HEK293 (cell line): ENCODE measurements around the gene BICRAL.

Source experiments
- FEZF1 ChIP-seq: fragments of 450-650 bp; formaldehyde crosslinking; IDR thresholded peaks from 2 replicates; pipeline ENCODE4 v1.5.1; 2016; ENCODE audit warnings: missing biosample characterization, missing genetic modification characterization
- KLF16 ChIP-seq: fragments of 450-650 bp; formaldehyde crosslinking; IDR thresholded peaks from 2 replicates; pipeline ENCODE4 v1.5.1; 2017; ENCODE audit warnings: missing biosample characterization, missing genetic modification characterization
- KLF7 ChIP-seq: fragments of 450-650 bp; formaldehyde crosslinking; IDR thresholded peaks from 2 replicates; pipeline ENCODE4 v1.5.1; 2016; ENCODE audit warnings: missing biosample characterization, missing genetic modification characterization, borderline replicate concordance
- PRDM1 ChIP-seq: fragments of 450-650 bp; formaldehyde crosslinking; IDR thresholded peaks from 2 replicates; pipeline ENCODE4; 2016; ENCODE audit warnings: missing biosample characterization, missing genetic modification characterization
- REPIN1 ChIP-seq: fragments of 450-650 bp; formaldehyde crosslinking; IDR thresholded peaks from 2 replicates; pipeline ENCODE4 v1.5.1; 2017; ENCODE audit warnings: missing biosample characterization, missing genetic modification characterization, low read depth
- SCRT1 ChIP-seq: fragments of 450-650 bp; formaldehyde crosslinking; IDR thresholded peaks from 2 replicates; pipeline ENCODE4 v1.5.1; 2016; ENCODE audit warnings: missing biosample characterization, missing genetic modification characterization, borderline replicate concordance
- SCRT2 ChIP-seq: fragments of 450-650 bp; formaldehyde crosslinking; IDR thresholded peaks from 2 replicates; pipeline ENCODE4 v1.5.1; 2016; ENCODE audit warnings: missing biosample characterization, missing genetic modification characterization
- SP2 ChIP-seq: fragments of 450-650 bp; formaldehyde crosslinking; IDR thresholded peaks from 2 replicates; pipeline ENCODE4 v1.5.1; 2016; ENCODE audit warnings: missing biosample characterization, missing genetic modification characterization
- SP7 ChIP-seq: fragments of 450-650 bp; formaldehyde crosslinking; IDR thresholded peaks from 2 replicates; pipeline ENCODE4 v1.5.1; 2016; ENCODE audit warnings: missing biosample characterization, missing genetic modification characterization
- ZFP41 ChIP-seq: fragments of 450-650 bp; formaldehyde crosslinking; IDR thresholded peaks from 2 replicates; pipeline ENCODE4 v1.5.1; 2016; ENCODE audit warnings: missing biosample characterization, missing genetic modification characterization, borderline replicate concordance
- ZNF157 ChIP-seq: fragments of 450-650 bp; formaldehyde crosslinking; IDR thresholded peaks from 2 replicates; pipeline ENCODE4 v1.5.1; 2016; ENCODE audit warnings: missing biosample characterization, missing genetic modification characterization
- ZNF169 ChIP-seq: fragments of 450-650 bp; formaldehyde crosslinking; IDR thresholded peaks from 2 replicates; pipeline ENCODE4 v1.5.1; 2016; ENCODE audit warnings: missing biosample characterization, missing genetic modification characterization
- ZNF24 ChIP-seq: fragments of 450-650 bp; formaldehyde crosslinking; IDR thresholded peaks from 2 replicates; pipeline ENCODE4 v1.5.1; 2016; ENCODE audit warnings: missing biosample characterization, missing genetic modification characterization
- ZNF266 ChIP-seq: fragments of 450-650 bp; formaldehyde crosslinking; IDR thresholded peaks from 2 replicates; pipeline ENCODE4 v1.5.1; 2016; ENCODE audit warnings: missing biosample characterization, missing genetic modification characterization, low read depth
- ZNF423 ChIP-seq: fragments of 450-650 bp; formaldehyde crosslinking; IDR thresholded peaks from 2 replicates; pipeline ENCODE4 v1.5.1; 2016; ENCODE audit warnings: missing biosample characterization, missing genetic modification characterization
- ZNF426 ChIP-seq: fragments of 450-650 bp; formaldehyde crosslinking; IDR thresholded peaks from 2 replicates; pipeline ENCODE4 v1.5.1; 2017; ENCODE audit warnings: missing biosample characterization, missing genetic modification characterization, mild to moderate bottlenecking, inconsistent platforms, moderate library complexity
- ZNF548 ChIP-seq: fragments of 450-650 bp; formaldehyde crosslinking; IDR thresholded peaks from 2 replicates; pipeline ENCODE4 v1.5.1; 2016; ENCODE audit warnings: missing biosample characterization, missing genetic modification characterization
- ZNF585B ChIP-seq: fragments of 450-650 bp; formaldehyde crosslinking; IDR thresholded peaks from 2 replicates; pipeline ENCODE4 v1.5.1; 2016; ENCODE audit warnings: missing biosample characterization, missing genetic modification characterization
- ZNF623 ChIP-seq: fragments of 450-650 bp; formaldehyde crosslinking; IDR thresholded peaks from 2 replicates; pipeline ENCODE4 v1.5.1; 2016; ENCODE audit warnings: missing biosample characterization, missing genetic modification characterization
- TF ChIP-seq, protein P1 (sequence below): fragments of 450-650 bp; formaldehyde crosslinking; IDR thresholded peaks from 2 replicates; pipeline ENCODE4 v1.5.1; 2016; ENCODE audit warnings: missing biosample characterization, missing genetic modification characterization, borderline replicate concordance
- TF ChIP-seq, protein P2 (sequence below): fragments of 450-650 bp; formaldehyde crosslinking; IDR thresholded peaks from 2 replicates; pipeline ENCODE4 v1.5.1; 2016; ENCODE audit warnings: missing biosample characterization, missing genetic modification characterization
- TF ChIP-seq, protein P3 (sequence below): fragments of 450-650 bp; formaldehyde crosslinking; IDR thresholded peaks from 2 replicates; pipeline ENCODE4 v1.5.1; 2016; ENCODE audit warnings: missing biosample characterization, missing genetic modification characterization
- TF ChIP-seq, protein P4 (sequence below): sonication (generic); formaldehyde crosslinking; IDR thresholded peaks from 2 replicates; pipeline ENCODE4 v1.8.1; 2022; ENCODE audit warnings: mild to moderate bottlenecking, moderate library complexity, missing genetic modification reagents
- TF ChIP-seq, protein P5 (sequence below): fragments of 450-650 bp; formaldehyde crosslinking; IDR thresholded peaks from 2 replicates; pipeline ENCODE4 v1.5.1; 2016; ENCODE audit warnings: missing biosample characterization, missing genetic modification characterization
- TF ChIP-seq, protein P6 (sequence below): fragments of 450-650 bp; formaldehyde crosslinking; IDR thresholded peaks from 2 replicates; pipeline ENCODE4 v1.5.1; 2016; ENCODE audit warnings: missing biosample characterization, missing genetic modification characterization

BICRAL gene

DNA sequence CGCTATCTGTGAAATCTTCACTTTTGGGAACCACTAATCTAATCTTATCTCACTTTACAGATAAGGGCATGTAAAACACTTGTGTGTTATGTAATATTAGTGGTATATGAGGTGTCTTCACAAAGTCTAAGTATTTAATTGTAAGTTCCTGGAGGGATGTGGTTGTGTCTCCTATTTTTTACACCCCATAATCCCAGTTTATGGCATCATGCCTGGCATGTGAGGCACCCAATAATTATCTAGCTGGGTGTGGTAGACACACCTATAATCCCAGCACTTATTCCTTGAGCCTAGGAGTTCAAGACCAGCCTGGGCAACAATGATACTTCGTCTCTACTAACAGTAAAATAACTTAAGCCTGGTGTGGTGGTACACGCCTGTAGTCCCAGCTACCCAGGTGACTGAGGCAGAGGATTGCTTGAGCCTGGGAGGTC is 19.4 kb upstream of the BICRAL start (continued):
- TF ChIP-seq ZNF157 (tag by site-specific recombination) = no peak
- peak; percentile 100 for TF ChIP-seq SP7 (tag by site-specific recombination)
- TF ChIP-seq FEZF1 (tag by site-specific recombination) = peak; percentile 48; the same call in 1 of the 2 replicates
- TF ChIP-seq REPIN1 (tag by site-specific recombination) = no peak
- TF ChIP-seq ZFP41 (tag by site-specific recombination) = no peak
- no peak for TF ChIP-seq SP2
- no peak for TF ChIP-seq KLF16 (tag by site-specific recombination)
- TF ChIP-seq ZNF24 (tag by site-specific recombination) = no peak
- TF ChIP-seq ZNF169 (tag by site-specific recombination) = no peak
- TF ChIP-seq PRDM1 = no peak
- TF ChIP-seq ZNF426 = no peak
- TF ChIP-seq, protein P1, sequence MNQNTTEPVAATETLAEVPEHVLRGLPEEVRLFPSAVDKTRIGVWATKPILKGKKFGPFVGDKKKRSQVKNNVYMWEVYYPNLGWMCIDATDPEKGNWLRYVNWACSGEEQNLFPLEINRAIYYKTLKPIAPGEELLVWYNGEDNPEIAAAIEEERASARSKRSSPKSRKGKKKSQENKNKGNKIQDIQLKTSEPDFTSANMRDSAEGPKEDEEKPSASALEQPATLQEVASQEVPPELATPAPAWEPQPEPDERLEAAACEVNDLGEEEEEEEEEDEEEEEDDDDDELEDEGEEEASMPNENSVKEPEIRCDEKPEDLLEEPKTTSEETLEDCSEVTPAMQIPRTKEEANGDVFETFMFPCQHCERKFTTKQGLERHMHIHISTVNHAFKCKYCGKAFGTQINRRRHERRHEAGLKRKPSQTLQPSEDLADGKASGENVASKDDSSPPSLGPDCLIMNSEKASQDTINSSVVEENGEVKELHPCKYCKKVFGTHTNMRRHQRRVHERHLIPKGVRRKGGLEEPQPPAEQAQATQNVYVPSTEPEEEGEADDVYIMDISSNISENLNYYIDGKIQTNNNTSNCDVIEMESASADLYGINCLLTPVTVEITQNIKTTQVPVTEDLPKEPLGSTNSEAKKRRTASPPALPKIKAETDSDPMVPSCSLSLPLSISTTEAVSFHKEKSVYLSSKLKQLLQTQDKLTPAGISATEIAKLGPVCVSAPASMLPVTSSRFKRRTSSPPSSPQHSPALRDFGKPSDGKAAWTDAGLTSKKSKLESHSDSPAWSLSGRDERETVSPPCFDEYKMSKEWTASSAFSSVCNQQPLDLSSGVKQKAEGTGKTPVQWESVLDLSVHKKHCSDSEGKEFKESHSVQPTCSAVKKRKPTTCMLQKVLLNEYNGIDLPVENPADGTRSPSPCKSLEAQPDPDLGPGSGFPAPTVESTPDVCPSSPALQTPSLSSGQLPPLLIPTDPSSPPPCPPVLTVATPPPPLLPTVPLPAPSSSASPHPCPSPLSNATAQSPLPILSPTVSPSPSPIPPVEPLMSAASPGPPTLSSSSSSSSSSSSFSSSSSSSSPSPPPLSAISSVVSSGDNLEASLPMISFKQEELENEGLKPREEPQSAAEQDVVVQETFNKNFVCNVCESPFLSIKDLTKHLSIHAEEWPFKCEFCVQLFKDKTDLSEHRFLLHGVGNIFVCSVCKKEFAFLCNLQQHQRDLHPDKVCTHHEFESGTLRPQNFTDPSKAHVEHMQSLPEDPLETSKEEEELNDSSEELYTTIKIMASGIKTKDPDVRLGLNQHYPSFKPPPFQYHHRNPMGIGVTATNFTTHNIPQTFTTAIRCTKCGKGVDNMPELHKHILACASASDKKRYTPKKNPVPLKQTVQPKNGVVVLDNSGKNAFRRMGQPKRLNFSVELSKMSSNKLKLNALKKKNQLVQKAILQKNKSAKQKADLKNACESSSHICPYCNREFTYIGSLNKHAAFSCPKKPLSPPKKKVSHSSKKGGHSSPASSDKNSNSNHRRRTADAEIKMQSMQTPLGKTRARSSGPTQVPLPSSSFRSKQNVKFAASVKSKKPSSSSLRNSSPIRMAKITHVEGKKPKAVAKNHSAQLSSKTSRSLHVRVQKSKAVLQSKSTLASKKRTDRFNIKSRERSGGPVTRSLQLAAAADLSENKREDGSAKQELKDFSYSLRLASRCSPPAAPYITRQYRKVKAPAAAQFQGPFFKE = no peak
- TF ChIP-seq ZNF585B = no peak
- TF ChIP-seq, protein P2, sequence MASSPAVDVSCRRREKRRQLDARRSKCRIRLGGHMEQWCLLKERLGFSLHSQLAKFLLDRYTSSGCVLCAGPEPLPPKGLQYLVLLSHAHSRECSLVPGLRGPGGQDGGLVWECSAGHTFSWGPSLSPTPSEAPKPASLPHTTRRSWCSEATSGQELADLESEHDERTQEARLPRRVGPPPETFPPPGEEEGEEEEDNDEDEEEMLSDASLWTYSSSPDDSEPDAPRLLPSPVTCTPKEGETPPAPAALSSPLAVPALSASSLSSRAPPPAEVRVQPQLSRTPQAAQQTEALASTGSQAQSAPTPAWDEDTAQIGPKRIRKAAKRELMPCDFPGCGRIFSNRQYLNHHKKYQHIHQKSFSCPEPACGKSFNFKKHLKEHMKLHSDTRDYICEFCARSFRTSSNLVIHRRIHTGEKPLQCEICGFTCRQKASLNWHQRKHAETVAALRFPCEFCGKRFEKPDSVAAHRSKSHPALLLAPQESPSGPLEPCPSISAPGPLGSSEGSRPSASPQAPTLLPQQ (tag by site-specific recombination) = no peak
- TF ChIP-seq KLF7 = peak; percentile 36; the same call in 1 of the 2 replicates
- TF ChIP-seq ZNF623 (tag by site-specific recombination) = no peak
- no peak for TF ChIP-seq ZNF423
- TF ChIP-seq, protein P3, sequence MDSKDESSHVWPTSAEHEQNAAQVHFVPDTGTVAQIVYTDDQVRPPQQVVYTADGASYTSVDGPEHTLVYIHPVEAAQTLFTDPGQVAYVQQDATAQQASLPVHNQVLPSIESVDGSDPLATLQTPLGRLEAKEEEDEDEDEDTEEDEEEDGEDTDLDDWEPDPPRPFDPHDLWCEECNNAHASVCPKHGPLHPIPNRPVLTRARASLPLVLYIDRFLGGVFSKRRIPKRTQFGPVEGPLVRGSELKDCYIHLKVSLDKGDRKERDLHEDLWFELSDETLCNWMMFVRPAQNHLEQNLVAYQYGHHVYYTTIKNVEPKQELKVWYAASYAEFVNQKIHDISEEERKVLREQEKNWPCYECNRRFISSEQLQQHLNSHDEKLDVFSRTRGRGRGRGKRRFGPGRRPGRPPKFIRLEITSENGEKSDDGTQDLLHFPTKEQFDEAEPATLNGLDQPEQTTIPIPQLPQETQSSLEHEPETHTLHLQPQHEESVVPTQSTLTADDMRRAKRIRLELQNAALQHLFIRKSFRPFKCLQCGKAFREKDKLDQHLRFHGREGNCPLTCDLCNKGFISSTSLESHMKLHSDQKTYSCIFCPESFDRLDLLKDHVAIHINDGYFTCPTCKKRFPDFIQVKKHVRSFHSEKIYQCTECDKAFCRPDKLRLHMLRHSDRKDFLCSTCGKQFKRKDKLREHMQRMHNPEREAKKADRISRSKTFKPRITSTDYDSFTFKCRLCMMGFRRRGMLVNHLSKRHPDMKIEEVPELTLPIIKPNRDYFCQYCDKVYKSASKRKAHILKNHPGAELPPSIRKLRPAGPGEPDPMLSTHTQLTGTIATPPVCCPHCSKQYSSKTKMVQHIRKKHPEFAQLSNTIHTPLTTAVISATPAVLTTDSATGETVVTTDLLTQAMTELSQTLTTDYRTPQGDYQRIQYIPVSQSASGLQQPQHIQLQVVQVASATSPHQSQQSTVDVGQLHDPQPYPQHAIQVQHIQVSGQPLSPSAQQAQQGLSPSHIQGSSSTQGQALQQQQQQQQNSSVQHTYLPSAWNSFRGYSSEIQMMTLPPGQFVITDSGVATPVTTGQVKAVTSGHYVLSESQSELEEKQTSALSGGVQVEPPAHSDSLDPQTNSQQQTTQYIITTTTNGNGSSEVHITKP (tag by site-specific recombination) = no peak
- no peak for TF ChIP-seq ZNF266 (tag by site-specific recombination)
- TF ChIP-seq, protein P4, sequence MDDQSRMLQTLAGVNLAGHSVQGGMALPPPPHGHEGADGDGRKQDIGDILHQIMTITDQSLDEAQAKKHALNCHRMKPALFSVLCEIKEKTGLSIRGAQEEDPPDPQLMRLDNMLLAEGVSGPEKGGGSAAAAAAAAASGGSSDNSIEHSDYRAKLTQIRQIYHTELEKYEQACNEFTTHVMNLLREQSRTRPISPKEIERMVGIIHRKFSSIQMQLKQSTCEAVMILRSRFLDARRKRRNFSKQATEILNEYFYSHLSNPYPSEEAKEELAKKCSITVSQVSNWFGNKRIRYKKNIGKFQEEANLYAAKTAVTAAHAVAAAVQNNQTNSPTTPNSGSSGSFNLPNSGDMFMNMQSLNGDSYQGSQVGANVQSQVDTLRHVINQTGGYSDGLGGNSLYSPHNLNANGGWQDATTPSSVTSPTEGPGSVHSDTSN (CRISPR knock-in tag) = no peak
- no peak for TF ChIP-seq SCRT2 (tag by site-specific recombination)
- TF ChIP-seq, protein P5, sequence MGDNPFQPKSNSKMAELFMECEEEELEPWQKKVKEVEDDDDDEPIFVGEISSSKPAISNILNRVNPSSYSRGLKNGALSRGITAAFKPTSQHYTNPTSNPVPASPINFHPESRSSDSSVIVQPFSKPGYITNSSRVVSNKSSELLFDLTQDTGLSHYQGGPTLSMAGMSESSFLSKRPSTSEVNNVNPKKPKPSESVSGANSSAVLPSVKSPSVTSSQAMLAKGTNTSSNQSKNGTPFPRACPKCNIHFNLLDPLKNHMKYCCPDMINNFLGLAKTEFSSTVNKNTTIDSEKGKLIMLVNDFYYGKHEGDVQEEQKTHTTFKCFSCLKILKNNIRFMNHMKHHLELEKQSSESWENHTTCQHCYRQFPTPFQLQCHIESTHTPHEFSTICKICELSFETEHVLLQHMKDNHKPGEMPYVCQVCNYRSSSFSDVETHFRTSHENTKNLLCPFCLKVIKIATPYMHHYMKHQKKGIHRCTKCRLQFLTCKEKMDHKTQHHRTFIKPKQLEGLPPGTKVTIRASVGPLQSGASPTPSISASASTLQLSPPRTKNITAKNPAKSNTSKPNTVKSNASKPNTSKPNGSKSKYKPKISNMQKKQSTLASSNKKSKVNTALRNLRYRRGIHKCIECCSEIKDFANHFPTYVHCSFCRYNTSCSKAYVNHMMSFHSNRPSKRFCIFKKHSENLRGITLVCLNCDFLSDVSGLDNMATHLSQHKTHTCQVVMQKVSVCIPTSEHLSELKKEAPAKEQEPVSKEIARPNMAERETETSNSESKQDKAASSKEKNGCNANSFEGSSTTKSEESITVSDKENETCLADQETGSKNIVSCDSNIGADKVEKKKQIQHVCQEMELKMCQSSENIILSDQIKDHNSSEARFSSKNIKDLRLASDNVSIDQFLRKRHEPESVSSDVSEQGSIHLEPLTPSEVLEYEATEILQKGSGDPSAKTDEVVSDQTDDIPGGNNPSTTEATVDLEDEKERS (tag by site-specific recombination) = no peak
- TF ChIP-seq ZNF548 (tag by site-specific recombination) = no peak
- TF ChIP-seq, protein P6, sequence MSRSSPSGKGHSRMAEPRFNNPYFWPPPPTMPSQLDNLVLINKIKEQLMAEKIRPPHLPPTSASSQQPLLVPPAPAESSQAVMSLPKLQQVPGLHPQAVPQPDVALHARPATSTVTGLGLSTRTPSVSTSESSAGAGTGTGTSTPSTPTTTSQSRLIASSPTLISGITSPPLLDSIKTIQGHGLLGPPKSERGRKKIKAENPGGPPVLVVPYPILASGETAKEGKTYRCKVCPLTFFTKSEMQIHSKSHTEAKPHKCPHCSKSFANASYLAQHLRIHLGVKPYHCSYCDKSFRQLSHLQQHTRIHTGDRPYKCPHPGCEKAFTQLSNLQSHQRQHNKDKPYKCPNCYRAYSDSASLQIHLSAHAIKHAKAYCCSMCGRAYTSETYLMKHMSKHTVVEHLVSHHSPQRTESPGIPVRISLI (tag by site-specific recombination) = no peak
- no peak for TF ChIP-seq SCRT1 (tag by site-specific recombination)
